ENCODE results near the gene TTF1. TPM values are rescaled to one million over a fixed set of nuclear protein-coding genes. Genes with fewer than 3 reads are reported as not detected.
"Not testable (repeated sequence)": the region's sequence is repeated elsewhere in the genome, so short reads cannot be mapped to it uniquely, and the experiment has no call there.

Gene TTF1
- polyA plus RNA-seq, 5 donors, result 15.0 to 19.6 (median 19.5) TPM

- DNase-seq, result no peak
Measured at GRCh38 chr9:132415181-132415580, 8.5 kb upstream of the TTF1 start.

- no peak for DNase-seq
Measured at GRCh38 chr9:132414731-132415130, 8.1 kb upstream of the TTF1 start.

- no peak for DNase-seq
Measured at GRCh38 chr9:132413926-132414325, 7.3 kb upstream of the TTF1 start.

- no peak for DNase-seq
Measured at GRCh38 chr9:132412089-132412488, 5.4 kb upstream of the TTF1 start.

- peak in 1 of 2 donors; percentile 34 for DNase-seq
Measured at GRCh38 chr9:132411091-132411508, 4.5 kb upstream of the TTF1 start.

GRCh38 chr9:132410642-132411041 lies 4.0 kb upstream of the TTF1 start:
- no peak for DNase-seq

- DNase-seq, result peak; percentile 36 to 49
Measured at GRCh38 chr9:132409828-132410528, 3.3 kb upstream of the TTF1 start, which contains the start of gene CFAP77. CFAP77 (plus strand) TSS chr9:132410211; CDS start chr9:132410272, 61 bp downstream.

GRCh38 chr9:132408521-132408920 lies 1.9 kb upstream of the TTF1 start:
- DNase-seq, result no peak

- DNase-seq, result no peak
Measured at GRCh38 chr9:132407196-132407595, 556 bp upstream of the TTF1 start.

- no peak for DNase-seq
Measured at GRCh38 chr9:132404228-132404881, 2.3 kb downstream of the TTF1 start.

GRCh38 chr9:132401824-132402223 lies 4.8 kb downstream of the TTF1 start:
- DNase-seq, result no peak

- no peak for DNase-seq
Measured at GRCh38 chr9:132395560-132395959, 11.1 kb downstream of the TTF1 start.

GRCh38 chr9:132391449-132391848 lies 15.2 kb downstream of the TTF1 start:
- no peak for DNase-seq

- DNase-seq, result no peak
Measured at GRCh38 chr9:132390966-132391365, 15.7 kb downstream of the TTF1 start.

- DNase-seq, result no peak
Measured at GRCh38 chr9:132387133-132387532, 19.5 kb downstream of the TTF1 start.

GRCh38 chr9:132384376-132384775 lies 22.3 kb downstream of the TTF1 start:
- DNase-seq, result no peak

GRCh38 chr9:132383462-132383883 lies 23.2 kb downstream of the TTF1 start:
- no peak for DNase-seq

- DNase-seq, result no peak
Measured at GRCh38 chr9:132381966-132382541, 24.6 kb downstream of the TTF1 start.

GRCh38 chr9:132378416-132378815 lies 28.2 kb downstream of the TTF1 start:
- DNase-seq, result not testable (repeated sequence)

GRCh38 chr9:132377769-132378168 lies 28.9 kb downstream of the TTF1 start:
- DNase-seq, result not testable (repeated sequence)

GRCh38 chr9:132372177-132373095 lies 34.2 kb downstream of the TTF1 start:
- peak; percentile 18 to 20 for DNase-seq

- DNase-seq, result no peak
Measured at GRCh38 chr9:132370592-132370991, 36.0 kb downstream of the TTF1 start.

All from right lung (tissue), 5 donors.